Large intestine (tissue), 3 donors: ENCODE results near the gene OSBP. TPM values are rescaled to one million over a fixed set of nuclear protein-coding genes. Genes with fewer than 3 reads are reported as not detected.

ENCODE experiments used
- DNase-seq, 2 donors: peaks; one replicate each; pipeline versions ENCODE4 v3.0.0 to v3.0.0-alpha.2; 2013
- H3K27ac ChIP-seq: one replicate; pipeline ENCODE4 v1.5.1; 2013; ENCODE audit warnings: low read length
- H3K27me3 ChIP-seq: 2 replicates; pipeline ENCODE4 v1.6.1; 2013; ENCODE audit warnings: low read length; ENCODE audit not compliant: control insufficient read depth, insufficient read depth
- H3K36me3 ChIP-seq: 2 replicates; pipeline ENCODE4 v1.6.1; 2013; ENCODE audit warnings: low read length; ENCODE audit not compliant: control insufficient read depth, insufficient read depth
- H3K4me1 ChIP-seq: one replicate; pipeline ENCODE4 v1.6.1; 2013; ENCODE audit warnings: low read length; ENCODE audit not compliant: control insufficient read depth, insufficient read depth
- H3K4me3 ChIP-seq: one replicate; pipeline ENCODE4 v1.5.1; 2013; ENCODE audit warnings: low read length
- H3K9me3 ChIP-seq: one replicate; pipeline ENCODE4 v1.6.1; 2013; ENCODE audit warnings: mild to moderate bottlenecking, low read depth, low read length, moderate library complexity; ENCODE audit not compliant: control insufficient read depth
- WGBS: methylation state at CpG from one replicate; pipeline ENCODE4 v1.1.5; 2013; ENCODE audit warnings: low lambda C conversion rate; ENCODE audit not compliant: insufficient coverage; 5-methylcytosine and 5-hydroxymethylcytosine counted together
- polyA plus RNA-seq: library from polyadenylated mRNA; unstranded; fragments of 120-200 nt; gene quantifications from one replicate; pipeline ENCODE4 v1.2.1, GENCODE V29; 2013

Gene OSBP
- polyA plus RNA-seq, 1 donor: 45.0 TPM

- 100% methylated on average over 1 of the region's 6 CpGs for WGBS
- H3K27me3 ChIP-seq: no peaks in the 10 kb centered on the region
- no peaks in the 10 kb centered on the region for H3K9me3 ChIP-seq
- peaks cover 70% of the 10 kb centered on the region for H3K36me3 ChIP-seq
- peaks cover 12% of the 10 kb centered on the region for H3K4me1 ChIP-seq
- no peak overlapping the region for H3K4me3 ChIP-seq
- DNase-seq: no peak
- no peak overlapping the region for H3K27ac ChIP-seq
Measured at GRCh38 chr11:59607703-59608454, 7.7 kb downstream of the OSBP start.

GRCh38 chr11:59602432-59602831 is 13.1 kb downstream of the OSBP start:
- Histone ChIP-seq H3K4me1 (no peaks in the 10 kb centered on the region), H3K9me3 (no peaks in the 10 kb centered on the region), H3K27me3 (no peaks in the 10 kb centered on the region), H3K36me3 (peaks cover 93% of the 10 kb centered on the region), H3K27ac (no peak overlapping the region), H3K4me3 (no peak overlapping the region)
- no peak for DNase-seq
- no CpG with 5 or more reads among the region's 6 CpGs for WGBS

GRCh38 chr11:59601788-59602187 is 13.8 kb downstream of the OSBP start:
- WGBS: no CpG with 5 or more reads among the region's 4 CpGs
- H3K27ac ChIP-seq: no peak overlapping the region
- DNase-seq: no peak
- H3K4me1 ChIP-seq: no peaks in the 10 kb centered on the region
- H3K4me3 ChIP-seq: no peak overlapping the region
- H3K27me3 ChIP-seq: no peaks in the 10 kb centered on the region
- no peaks in the 10 kb centered on the region for H3K9me3 ChIP-seq
- H3K36me3 ChIP-seq: peaks cover 92% of the 10 kb centered on the region

DNA sequence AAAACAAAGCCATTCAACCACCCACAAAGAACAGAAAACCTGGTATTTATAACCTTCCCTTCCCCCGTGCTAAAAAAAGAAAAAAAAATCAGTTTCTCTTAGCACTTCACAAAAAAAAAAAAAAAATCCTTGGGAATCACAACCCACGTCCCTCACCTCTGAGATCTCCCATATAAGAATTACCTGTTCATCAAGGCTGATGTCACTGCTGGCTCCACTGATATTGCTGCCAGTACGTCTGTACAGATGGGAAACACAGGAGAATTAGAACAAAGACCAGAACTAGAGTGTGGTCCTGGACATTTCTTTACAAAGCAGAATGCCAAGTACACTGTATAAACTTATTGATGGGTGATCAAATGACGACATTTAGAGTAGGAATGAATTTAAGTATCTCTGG is 14.9 kb downstream of the OSBP start:
- whole genome bisulfite sequencing: 83% methylated on average over 2 of the region's 4 CpGs
- no peaks in the 10 kb centered on the region for H3K27me3 ChIP-seq
- H3K4me3 ChIP-seq: no peak overlapping the region
- no peak overlapping the region for H3K27ac ChIP-seq
- DNase-seq: no peak
- peaks cover 89% of the 10 kb centered on the region for H3K36me3 ChIP-seq
- no peaks in the 10 kb centered on the region for H3K4me1 ChIP-seq
- H3K9me3 ChIP-seq: no peaks in the 10 kb centered on the region

- Histone ChIP-seq H3K4me1 (no peaks in the 10 kb centered on the region), H3K9me3 (no peaks in the 10 kb centered on the region), H3K27ac (no peak overlapping the region), H3K4me3 (no peak overlapping the region), H3K36me3 (peaks cover 89% of the 10 kb centered on the region), H3K27me3 (no peaks in the 10 kb centered on the region)
- DNase-seq: no peak
- WGBS: no CpG with 5 or more reads among the region's 2 CpGs
Measured at GRCh38 chr11:59600234-59600633, 15.3 kb downstream of the OSBP start.

DNA sequence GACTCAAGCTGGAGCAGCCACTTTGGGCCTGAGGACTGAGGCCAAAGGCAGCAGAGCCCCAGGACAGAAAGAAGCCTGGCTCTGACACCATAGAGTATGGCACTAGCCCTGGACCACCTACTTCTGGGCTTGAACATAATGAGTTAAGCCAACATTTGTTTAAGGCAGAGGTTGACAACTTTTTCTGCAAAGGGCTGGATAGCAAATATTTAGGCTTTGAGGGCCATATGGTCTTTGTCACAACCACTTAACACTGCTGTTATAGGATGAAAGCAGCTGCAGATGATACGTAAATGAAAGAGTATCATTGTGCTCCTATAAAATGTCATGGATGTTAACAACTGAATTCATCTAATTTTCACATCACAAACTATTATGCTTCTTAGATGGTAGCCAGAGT is 16.6 kb downstream of the OSBP start:
- Histone ChIP-seq H3K27me3 (no peaks in the 10 kb centered on the region), H3K4me1 (no peaks in the 10 kb centered on the region), H3K27ac (no peak overlapping the region), H3K4me3 (no peak overlapping the region), H3K9me3 (no peaks in the 10 kb centered on the region), H3K36me3 (peaks cover 90% of the 10 kb centered on the region)
- no CpG with 5 or more reads among the region's 1 CpG for WGBS
- DNase-seq: no peak

- Histone ChIP-seq H3K9me3 (peaks cover 17% of the 10 kb centered on the region), H3K36me3 (peaks cover 61% of the 10 kb centered on the region), H3K27ac (no peak overlapping the region), H3K4me3 (no peak overlapping the region), H3K4me1 (peaks cover 3% of the 10 kb centered on the region), H3K27me3 (no peaks in the 10 kb centered on the region)
- DNase-seq: no peak
- WGBS: no CpG with 5 or more reads among the region's 2 CpGs
Measured at GRCh38 chr11:59584294-59584693, 31.3 kb downstream of the OSBP start.

- no CpG with 5 or more reads among the region's 1 CpG for WGBS
- H3K9me3 ChIP-seq: peaks cover 17% of the 10 kb centered on the region
- peaks cover 3% of the 10 kb centered on the region for H3K4me1 ChIP-seq
- no peak overlapping the region for H3K27ac ChIP-seq
- DNase-seq: peak in 1 of 2 donors; percentile 53
- H3K27me3 ChIP-seq: no peaks in the 10 kb centered on the region
- peaks cover 63% of the 10 kb centered on the region for H3K36me3 ChIP-seq
- no peak overlapping the region for H3K4me3 ChIP-seq
Measured at GRCh38 chr11:59582006-59582405, 33.6 kb downstream of the OSBP start.

DNA sequence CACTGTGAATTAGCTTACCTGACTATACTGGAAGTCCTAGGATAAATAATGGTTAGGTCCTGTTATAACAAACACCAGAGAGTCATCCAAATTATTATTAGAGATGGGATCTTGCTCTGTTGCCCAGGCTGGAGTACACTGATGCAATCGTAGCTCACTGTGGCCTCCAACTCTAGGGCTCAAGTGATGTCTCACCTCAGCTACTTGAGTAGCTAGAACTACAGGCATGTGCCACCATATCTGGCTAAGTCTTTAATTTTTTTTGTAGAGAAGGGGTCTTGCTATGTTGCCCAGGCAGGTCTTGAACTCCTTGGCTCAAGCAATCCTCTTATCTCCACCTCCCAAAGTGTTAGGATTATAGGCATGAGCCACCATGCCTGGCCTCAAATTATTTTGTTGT is 37.2 kb downstream of the OSBP start:
- WGBS: 100% methylated on average over 1 of the region's 1 CpG
- H3K27me3 ChIP-seq: no peaks in the 10 kb centered on the region
- H3K9me3 ChIP-seq: no peaks in the 10 kb centered on the region
- peaks cover 67% of the 10 kb centered on the region for H3K36me3 ChIP-seq
- H3K27ac ChIP-seq: no peak overlapping the region
- no peak overlapping the region for H3K4me3 ChIP-seq
- H3K4me1 ChIP-seq: peaks cover 6% of the 10 kb centered on the region
- no peak for DNase-seq

DNA sequence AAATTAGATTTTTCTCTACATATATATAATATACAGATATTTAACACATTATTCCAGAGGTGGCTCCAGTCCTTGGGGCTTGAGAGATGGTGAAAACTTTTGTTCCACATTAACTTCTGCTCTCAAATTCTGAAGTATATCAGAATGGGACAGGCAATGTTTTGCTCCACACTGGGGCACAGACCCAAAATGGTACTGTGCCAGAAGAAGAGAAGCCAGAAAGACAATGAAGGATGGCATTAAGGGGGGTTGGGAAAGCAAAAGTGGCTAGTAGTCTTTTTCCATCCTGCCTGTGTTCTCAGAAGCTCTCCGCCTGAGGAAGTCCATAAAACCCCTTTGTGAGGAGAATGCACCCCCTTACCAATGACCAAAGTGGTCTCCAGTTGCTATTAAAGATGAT is 40.1 kb downstream of the OSBP start:
- H3K36me3 ChIP-seq: peaks cover 47% of the 10 kb centered on the region
- no peaks in the 10 kb centered on the region for H3K27me3 ChIP-seq
- H3K9me3 ChIP-seq: no peaks in the 10 kb centered on the region
- H3K27ac ChIP-seq: peak overlapping the region; percentile 60
- no peak overlapping the region for H3K4me3 ChIP-seq
- peaks cover 3% of the 10 kb centered on the region for H3K4me1 ChIP-seq
- WGBS: no CpG with 5 or more reads among the region's 1 CpG
- DNase-seq: no peak

- peak; percentile 74 to 83 for DNase-seq
- no CpG with 5 or more reads among the region's 5 CpGs for WGBS
- Histone ChIP-seq H3K4me1 (peaks cover 3% of the 10 kb centered on the region), H3K27me3 (no peaks in the 10 kb centered on the region), H3K4me3 (no peak overlapping the region), H3K27ac (peak overlapping the region; percentile 68), H3K9me3 (no peaks in the 10 kb centered on the region), H3K36me3 (peaks cover 43% of the 10 kb centered on the region)
Measured at GRCh38 chr11:59574932-59575502, 40.6 kb downstream of the OSBP start.
